M059J (cell line): ENCODE measurements around the gene GLG1. TPM values are rescaled to one million over a fixed set of nuclear protein-coding genes. Genes with fewer than 3 reads are reported as not detected.
A peak's percentile ranks its signal among the peaks of the same experiment; 100 is the strongest.

Experiments used
- DNase-seq: peaks from one replicate; pipeline ENCODE4 v3.0.0-alpha.2; 2012; ENCODE audit warnings: low read depth
- total RNA-seq: library from RNA; depleted of rRNA; stranded (reverse); fragments of >200 nt; shearing (Covaris generic); gene quantifications from 2 replicates; pipeline ENCODE4 v1.2.3, GENCODE V29; 2014; rRNA removed

Gene GLG1
- 61.7 and 113 TPM in 2 replicates for total RNA-seq

DNA sequence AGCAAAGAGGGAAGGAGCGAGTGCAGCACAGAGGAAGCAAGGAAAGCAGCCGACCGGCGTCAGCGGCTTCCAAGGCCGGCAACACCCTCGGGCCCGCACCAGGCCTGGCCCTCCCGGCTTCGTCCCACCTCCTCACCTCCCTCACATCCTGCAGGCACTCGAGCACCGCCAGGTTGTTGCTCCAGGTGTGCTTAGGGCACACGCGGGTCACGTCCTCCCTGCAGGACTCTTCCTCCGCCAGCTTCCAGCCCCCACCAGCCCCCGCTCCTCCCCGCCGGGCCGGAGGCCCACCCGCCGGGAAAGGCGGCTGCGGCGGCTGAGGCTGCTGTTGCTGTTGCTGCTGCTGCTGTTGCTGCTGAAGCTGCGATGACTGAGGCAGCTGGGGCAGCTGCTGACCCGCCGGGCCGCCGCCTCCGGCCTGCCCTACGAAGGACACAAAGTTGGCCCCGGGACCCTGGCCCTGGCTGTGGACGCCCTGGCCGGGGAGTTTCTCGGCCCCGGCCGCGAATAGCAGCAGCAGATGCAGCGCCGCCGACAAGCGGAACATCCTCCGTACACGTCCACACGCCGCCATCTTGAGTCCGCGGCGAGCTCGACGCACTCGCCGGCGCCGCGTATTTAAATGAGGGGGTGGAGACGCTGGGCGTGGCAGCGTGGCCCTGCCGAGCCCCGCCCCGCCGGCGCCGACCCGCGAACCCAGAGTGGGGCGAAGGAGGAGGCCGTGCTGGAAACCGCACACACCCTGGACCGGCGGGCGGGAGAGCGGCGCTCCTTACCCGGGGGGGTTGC lies at the start of gene GLG1:
GLG1 (minus strand) TSS at position 594 of the 789 bp plus-strand sequence; CDS start at position 574, 20 bp downstream.
- DNase-seq = peak; percentile 85

DNA sequence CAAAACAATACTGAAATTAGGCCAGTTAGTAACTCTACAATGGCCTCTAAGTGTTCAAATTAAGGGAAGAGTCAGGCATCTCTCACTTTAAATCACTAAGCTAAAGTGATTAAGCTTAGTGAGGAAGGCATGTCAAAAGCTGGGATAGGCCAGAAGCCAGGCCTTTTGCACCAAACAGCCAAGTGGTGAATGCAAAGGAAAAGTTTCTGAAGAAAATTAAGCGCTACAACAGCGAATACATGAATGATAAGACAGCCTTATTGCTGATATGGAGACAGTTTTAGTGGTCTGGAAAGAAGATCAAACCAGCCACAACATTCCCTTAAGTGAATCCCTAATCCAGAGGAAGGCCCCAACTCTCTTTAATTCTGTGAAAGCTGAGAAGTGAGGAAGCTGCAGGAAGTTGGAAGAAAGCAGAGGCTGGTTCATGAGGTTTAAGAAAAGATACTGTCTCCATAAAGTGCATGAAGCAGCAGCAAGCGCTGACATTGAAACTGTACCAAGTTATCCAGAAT lies 47.7 kb upstream of the GLG1 start:
- DNase-seq = no peak

DNA sequence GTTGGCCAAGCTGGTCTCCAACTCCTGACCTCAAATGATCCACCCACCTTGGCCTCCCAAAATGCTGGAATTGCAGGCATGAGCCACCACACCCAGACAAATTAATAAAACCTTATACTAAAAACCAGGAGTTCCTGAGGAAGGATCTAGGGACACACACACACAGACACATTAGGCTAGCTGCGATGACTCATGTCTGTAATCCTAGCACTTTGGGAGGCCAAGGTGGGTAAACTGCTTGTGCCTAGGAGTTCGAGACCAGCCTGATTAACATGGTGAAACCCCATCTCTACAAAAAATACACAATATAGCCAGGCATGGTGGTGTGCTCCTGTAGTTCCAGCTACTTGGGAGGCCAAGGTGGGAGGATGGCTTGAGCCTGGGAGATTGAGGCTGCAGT lies 46.0 kb upstream of the GLG1 start:
- DNase-seq = peak; percentile 56

DNA sequence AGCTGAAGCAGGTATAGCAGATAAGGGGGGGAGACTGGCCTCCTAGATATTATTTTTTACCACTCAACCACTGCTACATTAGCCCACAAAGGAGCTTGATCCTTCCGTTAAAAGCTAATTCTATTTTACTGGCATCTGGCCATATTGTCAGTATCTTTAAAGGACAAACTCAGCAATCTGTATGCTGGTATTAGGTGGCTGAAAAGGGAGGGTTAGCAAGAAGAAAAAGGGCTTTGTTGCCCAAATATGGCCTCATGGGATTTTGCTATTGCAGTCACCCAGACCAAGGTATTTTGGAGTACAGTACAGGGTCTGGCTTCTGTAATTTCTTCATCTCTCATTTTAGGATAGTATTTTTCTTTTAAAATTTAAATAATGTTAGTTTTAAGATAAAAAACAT lies 45.3 kb upstream of the GLG1 start:
- no peak for DNase-seq

DNA sequence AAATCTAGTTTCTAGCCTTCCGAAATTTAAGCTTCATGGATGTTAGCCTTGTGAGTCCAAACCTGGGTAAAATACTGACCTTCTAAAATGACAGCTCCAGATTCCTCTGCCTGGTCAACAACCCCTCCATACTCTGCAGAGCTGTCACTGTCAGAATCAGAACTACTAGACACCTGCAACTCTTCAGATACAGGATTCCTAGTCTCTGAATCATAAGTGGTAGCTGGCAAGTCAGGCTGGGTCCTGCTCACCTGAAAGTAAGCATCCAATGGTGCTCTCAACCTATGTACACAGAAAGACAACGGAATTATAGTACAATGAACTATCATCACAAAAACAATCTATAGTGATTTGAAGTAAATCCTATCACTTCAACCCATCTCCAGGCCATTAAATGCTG lies 44.9 kb upstream of the GLG1 start:
- no peak for DNase-seq

DNA sequence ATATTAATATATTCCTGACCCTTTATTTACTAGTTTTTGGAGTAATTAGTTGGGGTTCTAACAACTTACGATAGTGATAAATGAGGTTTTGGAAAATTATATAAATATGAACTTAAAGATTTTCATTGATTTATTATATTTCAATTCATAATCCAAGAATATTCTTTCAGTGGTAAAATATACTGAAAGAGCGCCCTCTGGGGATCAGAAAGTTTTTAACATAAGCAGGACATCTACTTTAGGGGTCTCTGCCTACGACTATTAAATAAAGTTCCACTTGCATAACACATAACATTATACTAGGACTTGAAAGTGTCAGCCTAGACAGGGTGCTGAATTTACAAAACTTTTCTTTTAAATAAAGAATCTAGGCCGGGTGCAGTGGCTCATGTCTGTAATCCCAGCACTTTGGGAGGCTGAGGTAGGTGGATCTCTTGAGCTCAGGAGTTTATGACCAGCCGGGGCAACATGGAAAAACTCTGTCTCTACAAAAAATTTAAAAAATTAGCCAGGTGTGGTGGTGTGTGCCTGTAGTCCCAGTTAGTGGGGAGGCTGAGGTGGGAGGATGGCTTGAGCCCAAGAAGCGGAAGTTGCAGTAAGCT lies 44.2 kb upstream of the GLG1 start:
- DNase-seq = no peak

DNA sequence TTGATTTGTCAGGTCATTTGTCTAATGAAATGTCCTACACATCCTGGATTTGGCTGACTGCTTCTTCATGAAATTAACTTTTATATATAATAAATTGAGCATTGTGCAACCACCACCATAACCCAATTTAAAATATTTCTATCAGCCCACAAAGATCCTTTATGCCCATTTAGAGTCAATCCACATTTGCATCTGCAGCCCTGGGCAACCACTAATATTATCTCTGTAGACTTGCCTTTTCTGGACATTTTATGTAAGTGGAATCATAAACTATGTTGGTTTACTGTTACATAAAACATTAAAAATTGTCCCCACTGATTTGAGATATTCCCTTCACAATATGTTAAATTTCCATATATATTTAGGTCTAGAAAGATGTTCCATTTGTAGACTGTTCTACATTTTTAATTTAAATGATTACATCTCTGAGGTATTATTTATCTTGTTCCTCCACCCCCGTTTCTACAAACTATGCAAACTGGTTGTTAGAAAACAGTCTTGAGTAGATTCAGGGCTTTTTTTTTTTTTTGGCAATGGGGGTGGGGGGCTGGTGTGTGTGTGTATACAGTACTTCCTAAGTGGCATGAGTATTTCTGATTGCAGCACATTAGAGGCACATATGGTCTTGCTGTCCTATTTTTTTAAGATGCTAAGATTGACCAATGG lies 43.1 kb upstream of the GLG1 start:
- DNase-seq = no peak

DNA sequence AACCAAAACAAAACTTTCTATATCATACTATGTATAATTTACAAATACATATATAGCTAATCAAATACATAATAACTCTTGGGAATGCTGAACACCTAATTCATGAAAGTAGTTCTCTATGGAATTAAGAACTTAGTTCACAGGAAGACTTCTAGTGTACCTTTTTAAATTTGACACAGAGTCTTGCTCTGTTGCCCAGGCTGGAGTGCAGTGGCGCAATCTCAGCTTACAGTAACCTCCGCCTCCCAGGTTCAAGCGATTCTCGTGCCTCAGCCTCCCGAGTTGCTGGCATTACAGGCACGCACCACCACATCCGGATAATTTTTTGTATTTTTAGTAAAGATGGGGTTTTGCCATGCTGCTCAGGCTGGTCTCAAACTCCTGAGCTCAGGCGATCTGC lies 35.1 kb upstream of the GLG1 start:
- DNase-seq = no peak

DNA sequence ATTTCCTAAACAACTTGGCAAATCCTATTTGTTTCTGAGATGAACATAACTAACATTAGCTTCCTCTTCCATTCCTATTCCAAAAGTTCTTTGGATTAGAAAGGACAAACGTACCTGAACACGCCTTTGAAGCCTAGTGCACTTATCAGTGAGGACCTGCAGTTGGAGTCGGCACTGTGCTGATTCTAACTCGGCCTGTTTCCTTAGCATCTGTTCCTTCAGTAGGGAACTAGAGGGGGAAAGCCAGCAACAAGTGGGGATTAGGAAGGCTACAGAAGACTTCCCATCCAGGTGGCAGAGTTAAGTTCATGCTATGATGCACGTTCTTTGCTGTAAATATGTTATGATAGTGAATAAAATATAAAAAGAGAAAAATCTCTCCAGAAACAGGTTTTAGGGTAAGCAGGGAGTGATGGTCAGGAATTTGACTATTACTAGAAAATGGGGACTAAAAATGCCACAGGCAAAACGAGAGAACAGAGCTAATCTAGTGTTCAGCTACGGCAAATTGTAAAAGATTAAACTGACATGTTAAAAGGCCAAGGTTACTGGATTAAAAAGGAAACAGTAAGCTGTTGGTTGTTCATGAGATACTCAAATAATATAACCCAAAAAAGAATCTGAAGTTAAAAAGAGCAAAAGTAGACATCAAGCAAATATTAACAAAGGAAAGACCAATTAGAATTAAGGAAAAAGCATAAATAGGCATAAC lies 31.0 kb upstream of the GLG1 start:
- DNase-seq = no peak

DNA sequence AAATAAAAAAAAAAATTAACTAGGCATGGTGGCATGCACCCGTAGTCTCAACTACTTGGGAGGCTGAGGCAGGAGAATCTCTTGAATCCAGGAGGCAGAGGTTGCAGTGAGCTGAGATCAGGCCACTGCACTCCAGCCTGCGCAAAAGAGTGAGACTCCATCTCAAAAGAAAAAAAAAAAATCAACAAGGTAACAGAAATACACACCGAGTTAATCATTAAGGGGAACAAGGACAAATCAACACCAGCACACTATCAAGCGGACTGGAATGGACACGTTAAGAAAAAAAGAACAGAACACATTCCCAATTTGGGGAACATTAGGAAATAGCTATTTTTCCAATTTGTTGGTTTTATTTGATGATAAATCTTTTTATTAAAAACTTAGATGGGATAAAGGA lies 28.4 kb upstream of the GLG1 start:
- no peak for DNase-seq

DNA sequence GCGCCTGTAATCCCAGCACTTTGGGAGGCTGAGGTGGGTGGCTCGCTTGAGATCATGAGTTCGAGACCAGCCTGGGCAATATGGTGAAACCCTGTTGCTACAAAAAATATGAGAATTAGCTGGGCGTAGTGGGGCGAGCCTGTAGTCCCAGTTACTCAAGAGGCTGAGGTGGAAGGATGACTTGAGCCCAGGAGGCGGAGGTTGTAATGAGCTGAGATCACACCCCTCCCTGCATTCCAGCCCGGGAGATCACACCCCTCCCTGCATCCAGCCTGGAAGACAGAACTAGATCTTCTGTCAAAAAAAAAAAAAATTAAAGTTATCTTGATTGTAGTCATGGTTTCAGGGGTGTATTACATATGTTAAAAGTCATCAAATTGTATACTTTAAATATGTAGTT lies 26.8 kb upstream of the GLG1 start:
- DNase-seq = no peak

DNA sequence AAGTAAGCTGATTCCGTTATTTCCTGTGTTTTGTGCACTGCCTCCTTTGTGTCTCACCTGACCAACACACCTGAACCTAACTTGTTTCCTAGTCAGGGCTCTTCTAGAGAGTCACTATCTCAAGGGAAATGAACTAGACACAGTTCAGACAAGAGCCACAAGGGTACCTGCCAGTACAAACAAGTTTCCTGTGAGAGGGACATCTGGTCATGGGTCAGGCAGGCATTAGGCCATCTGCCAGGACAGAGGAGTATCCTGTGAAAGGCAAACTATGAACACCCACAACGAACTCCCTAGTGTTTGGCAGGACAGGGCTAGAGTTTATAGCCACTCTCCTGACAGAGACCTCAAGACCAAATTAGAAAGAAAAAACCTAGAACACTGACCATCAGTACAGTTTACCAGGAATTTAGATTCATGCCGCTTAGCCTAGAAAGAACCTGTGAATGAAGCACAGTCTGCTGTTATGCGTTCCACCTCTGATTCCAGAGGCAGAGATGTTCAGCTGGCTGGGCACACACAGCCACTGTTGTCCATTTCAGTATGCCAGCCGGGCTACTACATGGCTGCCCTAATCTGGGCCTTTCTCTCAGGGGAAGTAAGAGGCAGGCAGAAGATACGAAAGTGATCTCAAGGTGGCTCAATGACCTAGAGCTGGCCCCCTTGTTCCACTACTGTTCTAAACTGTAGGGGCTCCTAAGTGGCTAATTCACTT lies 20.7 kb upstream of the GLG1 start:
- no peak for DNase-seq

DNA sequence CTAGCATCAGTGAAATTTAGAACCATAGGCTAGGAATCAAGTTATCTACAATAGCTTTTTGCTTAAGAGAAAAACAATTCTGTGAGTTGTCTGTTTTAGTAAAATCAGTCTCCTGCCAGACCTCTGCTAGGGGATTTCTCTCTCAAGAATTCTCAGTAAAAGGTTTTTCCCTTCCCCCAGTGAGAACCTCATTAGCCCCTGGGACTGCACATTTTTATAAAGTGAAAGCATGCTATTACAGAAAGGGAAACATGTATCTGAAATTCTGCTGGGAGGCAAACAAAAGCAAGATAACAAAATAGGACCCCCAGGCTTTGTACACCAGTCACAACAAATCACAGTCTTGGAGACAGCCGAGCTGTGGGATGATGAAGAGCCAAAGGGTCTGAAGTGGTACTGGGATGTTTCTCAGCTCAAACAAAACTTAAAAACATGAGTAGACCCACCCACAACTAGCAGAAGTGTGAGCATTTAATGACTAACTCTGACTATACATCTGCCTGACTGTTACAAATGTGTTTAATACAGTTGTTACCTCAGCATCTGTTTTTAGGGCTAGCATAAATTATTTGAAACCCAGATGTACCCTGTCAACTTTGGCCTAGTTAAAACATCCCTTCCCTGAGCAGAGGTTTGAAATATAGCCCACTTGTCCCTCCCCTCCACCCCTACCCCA lies 20.0 kb upstream of the GLG1 start:
- no peak for DNase-seq

DNA sequence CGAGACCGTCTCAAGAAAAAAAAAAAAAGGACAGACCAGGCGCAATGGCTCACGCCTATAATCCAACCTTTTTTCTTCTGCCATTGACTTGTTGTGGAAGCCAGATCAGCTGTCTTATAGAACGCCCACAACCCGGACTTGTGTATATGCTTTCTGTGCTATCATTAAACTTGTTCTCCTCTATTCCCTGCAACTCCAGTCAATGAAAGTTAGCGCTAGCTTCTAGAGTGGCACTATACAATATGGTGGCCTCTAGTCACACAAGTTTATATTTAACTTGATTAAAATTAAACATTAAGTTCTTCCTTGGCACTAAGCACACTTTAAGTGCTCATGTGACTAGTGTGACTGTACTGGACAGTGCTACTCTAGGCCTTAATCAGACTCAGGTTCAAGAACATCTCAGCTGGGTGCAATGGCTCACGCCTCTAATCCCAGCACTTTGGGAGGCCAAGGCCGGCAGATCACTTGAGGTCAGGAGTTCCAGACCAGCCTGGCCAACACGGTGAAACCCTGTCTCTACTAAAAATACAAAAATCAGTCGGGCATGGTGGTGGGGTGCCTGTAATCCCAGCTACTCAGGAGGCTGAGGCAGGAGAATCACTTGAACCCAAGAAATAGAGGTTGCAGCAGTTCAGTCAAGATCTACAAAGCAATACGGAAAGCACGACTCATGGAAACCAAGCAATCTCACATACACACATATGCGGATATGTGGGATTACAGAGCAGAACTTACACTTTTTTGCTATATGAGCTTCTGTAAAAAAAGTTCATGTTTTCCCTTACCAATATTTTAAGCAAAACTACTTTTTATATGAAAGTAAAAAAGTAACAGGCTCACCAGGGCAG lies 18.8 kb upstream of the GLG1 start:
- no peak for DNase-seq

DNA sequence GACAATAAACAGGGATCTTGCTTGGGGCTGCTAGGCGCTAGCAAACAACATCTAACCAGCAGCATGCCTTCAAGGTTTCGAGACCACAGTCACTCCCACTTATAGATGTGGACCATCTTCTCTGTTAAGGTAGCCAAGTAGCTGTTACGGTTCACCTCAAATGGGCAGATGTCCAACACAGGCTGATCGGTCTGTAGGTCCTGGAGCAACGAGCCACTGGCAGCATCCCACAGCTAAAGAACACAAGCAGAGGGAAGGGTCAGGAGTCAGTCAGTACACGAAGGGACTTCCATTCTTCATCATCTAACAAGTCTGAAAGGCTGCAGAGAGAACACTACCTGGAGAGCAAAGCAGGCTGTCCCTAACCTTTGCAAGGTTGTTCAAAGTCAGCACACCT lies 16.9 kb upstream of the GLG1 start:
- no peak for DNase-seq

DNA sequence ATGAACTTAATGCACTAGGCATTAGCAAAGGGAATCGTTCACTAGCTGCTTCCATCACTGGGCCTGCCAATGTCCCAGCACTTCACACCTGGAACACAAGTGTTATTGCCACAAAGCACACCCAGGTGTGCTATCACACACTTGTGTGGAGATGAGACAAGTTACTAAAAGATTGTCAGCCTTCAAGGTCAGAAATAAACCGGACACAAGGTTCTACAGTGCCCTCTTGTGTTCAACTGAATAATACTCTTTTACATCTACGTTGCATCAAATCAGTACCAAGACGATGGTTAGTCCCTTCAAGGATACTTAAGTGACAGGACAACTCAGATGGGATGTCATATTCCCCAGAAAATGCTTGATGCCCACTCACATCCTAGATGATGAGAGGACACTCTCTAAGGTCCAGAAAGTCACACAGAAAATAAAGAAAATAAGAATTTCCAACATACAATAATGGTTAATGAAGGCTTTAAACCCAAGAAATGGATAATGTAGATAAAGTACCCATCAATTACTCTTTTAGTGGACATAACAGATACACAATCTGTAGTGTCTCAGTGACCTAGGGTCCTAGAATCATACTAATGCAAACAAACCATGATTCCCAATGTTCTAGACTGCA lies 16.4 kb upstream of the GLG1 start:
- peak; percentile 52 for DNase-seq

DNA sequence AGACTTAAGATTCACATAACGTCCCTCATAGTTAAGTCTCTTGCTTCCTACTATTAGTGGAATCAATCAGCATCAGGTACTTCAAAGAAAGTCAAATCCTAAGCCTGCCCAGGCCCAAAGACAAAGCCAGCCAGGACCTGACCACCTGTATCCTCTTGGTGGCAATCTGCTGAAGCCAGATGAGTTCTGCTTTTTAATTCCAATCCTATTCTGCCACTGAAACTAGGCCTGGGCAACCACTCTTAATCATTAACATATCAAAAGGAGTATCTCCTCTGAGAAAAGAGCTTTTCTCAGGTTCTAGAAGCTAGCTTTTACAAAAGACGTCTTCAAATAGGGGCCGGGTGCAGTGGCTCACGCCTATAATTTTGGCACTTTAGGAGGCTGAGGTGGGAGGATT lies 15.1 kb upstream of the GLG1 start:
- no peak for DNase-seq

DNA sequence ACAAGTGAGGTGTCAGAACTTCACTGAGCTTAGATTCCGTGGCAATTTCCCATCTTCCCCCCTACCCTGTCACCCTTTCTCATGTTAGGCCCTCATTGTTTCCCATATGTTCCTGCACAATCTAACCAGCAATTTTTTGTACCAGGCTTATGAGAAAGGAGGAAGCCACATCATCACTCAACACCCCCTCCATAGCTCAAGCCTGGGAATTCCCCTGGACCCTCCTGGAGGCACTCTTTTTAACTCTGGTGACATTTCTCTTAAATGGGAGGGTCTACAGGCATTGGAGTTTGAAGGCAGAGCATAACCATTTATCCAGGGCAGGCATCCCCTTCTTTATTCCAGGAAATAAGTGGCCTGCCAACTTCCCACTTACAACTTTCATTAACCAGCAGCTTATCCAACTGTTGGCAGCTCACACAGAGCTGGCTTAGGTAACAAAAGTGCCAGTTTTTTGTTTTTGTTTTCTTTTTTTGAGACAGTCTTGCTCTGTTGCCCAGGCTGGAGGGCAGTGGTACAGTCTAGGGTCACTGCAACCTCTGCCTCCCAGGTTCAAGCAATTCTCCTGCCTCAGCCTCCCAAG lies 10.4 kb upstream of the GLG1 start:
- DNase-seq = no peak

DNA sequence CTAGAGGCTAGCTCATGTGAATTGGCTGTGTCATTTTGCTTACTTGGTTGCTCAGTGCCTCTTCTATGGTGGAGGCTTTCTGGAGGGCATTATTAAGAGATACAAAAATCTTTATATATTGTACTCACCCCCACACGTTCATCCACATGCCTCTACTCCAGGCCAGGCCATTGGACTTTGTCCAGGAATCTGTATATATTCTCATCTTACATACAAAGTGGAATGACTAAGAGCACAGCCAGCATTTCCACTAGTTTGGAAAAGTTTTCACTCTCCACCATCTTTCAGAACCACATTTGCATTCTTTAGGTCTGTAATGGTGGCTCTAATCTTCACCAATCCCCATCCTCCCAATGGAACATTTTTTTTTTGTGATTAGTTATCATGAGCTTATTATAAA lies 4.8 kb upstream of the GLG1 start:
- peak; percentile 28 for DNase-seq
